ENCODE measurements around the gene BTRC.

The BTRC gene

GRCh38 chr10:101484175-101484745 is 130.3 kb downstream of the BTRC start:
- DNase-seq (ENCODE audit: low read depth): no peak

DNA sequence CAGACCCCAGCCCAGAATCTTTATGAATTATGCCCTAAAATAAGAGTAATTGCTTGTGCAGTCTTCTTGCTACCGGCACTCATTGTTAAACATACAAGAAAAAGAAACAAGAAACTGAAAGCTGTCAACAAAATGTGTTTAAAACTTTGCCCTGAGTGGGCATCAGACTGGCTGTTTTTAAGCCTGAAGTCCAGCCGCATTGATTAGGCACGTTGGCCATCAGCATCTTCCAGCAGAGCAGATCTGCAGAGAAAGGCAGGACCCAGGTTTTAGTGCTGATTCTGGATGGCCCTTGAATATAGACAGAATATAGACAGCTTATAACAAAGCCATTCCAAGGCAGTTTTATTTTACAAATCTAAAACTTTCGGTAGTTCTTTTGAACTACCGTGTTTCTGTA is 131.2 kb downstream of the BTRC start:
- DNase-seq (ENCODE audit: low read depth): no peak

DNA sequence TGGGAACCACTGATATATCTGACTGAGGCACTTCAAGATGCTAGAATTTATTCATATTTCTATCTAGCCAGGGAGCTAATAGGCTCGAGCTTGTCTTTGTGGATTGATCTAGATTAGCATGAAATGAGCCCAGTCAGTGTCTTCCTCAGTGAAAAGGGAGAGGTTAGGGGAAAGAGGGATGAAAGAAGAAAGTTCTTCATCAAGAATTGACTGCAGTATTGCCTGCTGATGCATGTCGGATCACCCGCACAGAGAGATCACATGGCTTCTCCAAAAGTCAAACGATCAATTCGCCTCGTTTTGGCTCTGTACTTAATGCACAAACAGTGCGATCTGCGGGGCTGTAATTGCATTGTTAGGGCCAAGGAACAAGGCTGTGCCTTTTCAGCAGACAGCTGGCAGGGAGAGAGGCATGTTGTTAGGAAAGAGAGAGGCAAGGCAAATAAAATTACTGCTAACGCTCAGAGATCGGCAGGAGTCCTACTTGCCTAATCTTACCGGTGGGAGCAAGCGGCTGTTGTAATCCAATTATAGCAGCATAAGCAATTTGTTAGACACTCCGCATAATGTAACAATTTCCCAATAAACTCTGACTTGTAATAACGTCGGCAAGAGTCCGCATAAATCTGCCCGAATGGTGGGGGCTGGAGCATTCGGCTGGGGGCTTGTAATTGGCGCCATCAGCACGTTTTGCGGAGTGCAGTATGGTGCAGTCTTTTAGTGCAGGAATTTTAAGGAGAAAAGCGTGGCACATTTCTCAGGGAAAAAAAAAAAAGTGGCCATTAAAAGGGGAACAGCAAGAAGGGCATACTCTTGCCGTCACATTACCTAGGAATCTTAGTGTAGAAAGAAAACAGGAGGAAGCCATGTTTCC is 132.0 kb downstream of the BTRC start:
- DNase-seq (ENCODE audit: low read depth): no peak

- DNase-seq (ENCODE audit: low read depth): no peak
These were observed 133.4 kb downstream of the BTRC start for GRCh38 chr10:101487399-101487798.

- DNase-seq (ENCODE audit: low read depth): no peak
These were observed 135.4 kb downstream of the BTRC start for GRCh38 chr10:101489355-101489754.

DNA sequence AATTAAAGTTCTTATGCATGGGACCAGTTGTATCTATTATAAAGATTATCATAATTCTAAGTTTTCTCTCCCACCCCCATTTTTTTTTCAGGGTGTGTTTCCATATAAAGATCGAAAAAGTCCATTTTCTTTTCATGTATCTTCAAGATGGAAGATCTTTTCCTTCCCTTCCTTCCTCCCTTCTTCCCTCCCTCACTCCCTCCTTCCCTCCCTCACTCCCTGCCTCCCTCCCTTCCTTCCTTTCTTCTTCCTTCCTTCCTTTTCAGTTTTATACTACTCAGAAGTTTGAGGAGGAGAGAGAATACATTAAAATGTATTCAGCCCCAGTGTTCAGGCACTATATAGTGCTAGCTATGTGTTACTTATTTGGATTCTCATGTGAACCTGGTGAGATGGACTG is 136.1 kb downstream of the BTRC start:
- DNase-seq (ENCODE audit: low read depth): no peak

- DNase-seq (ENCODE audit: low read depth): no peak
These were observed 138.2 kb downstream of the BTRC start for GRCh38 chr10:101492205-101492604.

- no peak for DNase-seq (ENCODE audit: low read depth)
These were observed 138.8 kb downstream of the BTRC start for GRCh38 chr10:101492814-101493213.

DNA sequence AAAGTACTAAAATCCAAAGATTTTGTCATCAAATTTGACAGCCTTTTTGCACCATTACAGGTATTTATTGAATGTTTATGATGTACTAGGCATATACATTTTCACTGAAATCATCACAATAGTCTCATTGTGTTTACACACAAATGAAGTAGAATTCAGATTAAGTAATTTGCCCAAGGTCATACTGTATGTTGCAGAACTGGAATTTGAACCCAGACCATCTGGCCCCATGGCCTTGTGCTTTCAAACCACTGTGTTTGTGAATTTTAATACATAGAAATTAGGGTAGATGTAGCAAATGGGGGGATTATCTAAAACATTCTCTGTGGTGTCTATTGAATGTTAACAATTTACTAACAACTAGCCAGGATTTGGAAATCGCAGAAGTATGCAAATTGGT is 139.3 kb downstream of the BTRC start:
- no peak for DNase-seq (ENCODE audit: low read depth)

DNA sequence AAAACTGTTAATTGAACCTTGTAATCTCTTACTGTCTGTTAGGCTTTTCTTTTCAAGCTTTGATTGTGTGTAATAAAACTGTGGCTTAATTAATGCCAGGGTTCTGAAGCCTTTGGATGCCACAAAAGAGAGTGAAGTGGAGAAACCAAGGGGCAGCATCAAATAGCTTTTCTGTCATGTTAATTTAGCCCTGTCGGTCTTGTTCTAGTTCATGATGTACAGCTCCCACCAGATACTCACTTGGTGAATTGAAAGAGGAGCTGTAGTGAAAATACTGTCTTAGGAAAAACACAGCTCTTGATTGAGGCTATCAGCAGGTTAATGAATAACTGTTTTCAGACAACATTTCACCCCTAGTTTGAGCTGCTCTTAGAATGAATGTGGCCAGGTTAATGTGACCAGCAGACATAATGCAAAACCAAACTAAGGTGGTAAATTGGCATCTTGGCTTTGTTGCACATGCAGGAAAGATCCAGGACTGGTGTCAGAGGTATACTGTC is 139.9 kb downstream of the BTRC start:
- DNase-seq (ENCODE audit: low read depth): no peak

DNA sequence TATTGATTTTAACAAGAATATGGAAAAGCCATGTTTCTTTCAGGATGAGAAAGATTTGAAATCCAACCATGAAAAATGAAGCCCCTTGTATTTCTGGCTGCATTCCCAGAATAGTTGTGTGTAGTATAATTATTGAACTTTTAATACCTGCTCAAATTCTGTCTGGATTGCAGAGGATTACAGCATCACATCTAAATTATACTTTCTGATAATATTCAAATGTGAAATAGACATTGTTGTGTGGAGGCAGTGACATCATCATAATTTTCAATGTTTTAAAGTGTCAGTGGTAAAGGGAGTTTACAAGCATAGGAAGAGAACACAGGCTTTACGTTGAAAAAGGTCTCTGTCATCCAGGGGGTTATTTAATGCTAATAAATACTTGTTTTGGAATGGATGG is 140.7 kb downstream of the BTRC start:
- no peak for DNase-seq (ENCODE audit: low read depth)

GRCh38 chr10:101495324-101495925 is 141.5 kb downstream of the BTRC start:
- no peak for DNase-seq (ENCODE audit: low read depth)

DNA sequence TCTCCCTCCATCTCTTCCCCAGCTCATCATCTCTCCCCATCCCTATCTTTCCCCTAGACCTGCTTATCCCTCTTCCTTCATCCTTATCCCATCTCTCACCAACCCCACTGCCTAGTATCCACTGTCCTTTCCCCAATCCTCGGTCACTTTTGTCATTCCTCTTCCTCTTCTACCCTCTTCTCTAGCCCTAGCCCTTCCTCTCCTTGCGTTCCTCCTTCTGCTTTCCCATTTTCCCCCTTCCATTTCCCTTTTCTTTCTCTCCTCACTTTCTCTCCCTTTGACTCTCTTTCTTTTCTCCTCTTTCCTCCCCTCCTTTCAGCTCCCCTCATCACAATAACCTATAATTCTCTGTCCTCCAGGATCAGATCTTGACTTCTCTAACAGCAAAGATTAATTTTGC is 150.5 kb downstream of the BTRC start:
- no peak for DNase-seq (ENCODE audit: low read depth)

DNA sequence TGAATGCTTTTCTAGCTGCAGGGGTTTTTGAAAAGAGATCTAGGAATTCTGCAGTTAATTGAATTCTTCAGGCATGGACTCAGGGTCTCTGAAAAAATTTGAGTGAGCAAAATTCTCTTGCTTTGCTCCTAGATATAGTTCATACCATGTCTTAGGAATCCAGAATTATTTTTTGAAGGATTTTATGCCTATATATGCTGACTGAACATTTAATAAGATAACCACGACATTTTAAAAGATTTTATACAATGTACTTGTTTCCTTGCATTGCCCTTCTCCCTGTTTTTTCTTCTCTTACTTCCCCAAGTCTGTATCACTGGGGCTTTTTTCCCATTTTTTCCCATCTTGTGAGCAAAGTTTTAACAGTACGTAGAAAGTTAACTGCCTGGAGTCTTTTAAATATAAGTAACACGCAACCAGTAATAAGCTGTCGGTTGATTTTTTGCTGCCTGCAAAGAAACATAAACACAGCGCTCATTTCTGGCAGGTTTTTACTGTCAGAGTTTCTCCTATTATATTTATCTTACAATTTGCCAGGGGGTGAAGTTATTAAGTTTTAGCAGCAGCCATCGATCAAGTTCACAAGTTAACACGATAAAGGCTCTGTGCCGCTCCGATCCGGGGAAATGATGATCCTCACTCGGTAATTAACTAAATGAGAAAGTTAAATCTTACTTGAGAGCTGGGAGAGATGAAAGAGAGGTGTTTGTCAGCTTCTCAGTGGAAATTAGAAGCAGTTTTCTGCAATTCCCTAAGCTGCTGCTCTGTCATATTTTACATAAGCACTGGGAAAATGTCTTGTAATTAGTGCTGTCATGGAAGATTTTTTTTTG is 153.1 kb downstream of the BTRC start:
- no peak for DNase-seq (ENCODE audit: low read depth)

GRCh38 chr10:101507828-101508227 is 153.9 kb downstream of the BTRC start:
- DNase-seq (ENCODE audit: low read depth): no peak

GRCh38 chr10:101511938-101512337 is 158.0 kb downstream of the BTRC start:
- no peak for DNase-seq (ENCODE audit: low read depth)

- no peak for DNase-seq (ENCODE audit: low read depth)
These were observed 158.8 kb downstream of the BTRC start for GRCh38 chr10:101512738-101513137.

GRCh38 chr10:101513733-101514132 is 159.8 kb downstream of the BTRC start:
- DNase-seq (ENCODE audit: low read depth): no peak

DNA sequence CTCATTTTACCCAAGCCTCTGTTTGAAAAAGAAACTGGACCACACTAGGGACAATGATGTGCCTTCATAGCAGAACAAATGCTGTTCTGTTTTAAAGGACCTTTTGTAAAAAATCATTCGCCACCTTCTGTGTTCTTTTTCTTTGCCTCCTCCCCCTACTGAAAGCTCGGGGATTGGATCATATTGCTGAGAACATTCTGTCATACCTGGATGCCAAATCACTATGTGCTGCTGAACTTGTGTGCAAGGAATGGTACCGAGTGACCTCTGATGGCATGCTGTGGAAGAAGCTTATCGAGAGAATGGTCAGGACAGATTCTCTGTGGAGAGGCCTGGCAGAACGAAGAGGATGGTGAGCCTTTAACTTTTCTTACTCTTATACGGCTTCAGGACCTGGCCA is 171.9 kb downstream of the BTRC start:
- no peak for DNase-seq (ENCODE audit: low read depth)

DNA sequence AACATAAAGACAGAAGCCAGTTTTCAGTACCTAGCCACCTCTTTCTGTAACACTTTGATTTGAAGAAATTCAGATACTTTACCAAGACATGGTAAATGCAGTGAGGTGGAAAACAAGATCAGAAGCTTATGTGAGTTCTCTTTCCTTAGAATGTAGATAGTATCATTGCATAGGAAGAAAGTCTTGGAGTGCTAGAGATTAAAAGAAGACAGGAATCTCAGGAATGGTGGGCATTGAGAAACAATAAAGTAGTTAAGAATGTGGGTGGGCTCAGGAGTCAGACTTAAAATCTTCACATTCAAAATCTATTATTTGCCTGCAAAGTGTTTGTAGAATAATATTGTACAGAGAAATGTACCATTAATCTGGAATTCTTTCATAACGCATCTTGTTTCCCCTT is 175.2 kb downstream of the BTRC start:
- DNase-seq (ENCODE audit: low read depth): no peak

DNA sequence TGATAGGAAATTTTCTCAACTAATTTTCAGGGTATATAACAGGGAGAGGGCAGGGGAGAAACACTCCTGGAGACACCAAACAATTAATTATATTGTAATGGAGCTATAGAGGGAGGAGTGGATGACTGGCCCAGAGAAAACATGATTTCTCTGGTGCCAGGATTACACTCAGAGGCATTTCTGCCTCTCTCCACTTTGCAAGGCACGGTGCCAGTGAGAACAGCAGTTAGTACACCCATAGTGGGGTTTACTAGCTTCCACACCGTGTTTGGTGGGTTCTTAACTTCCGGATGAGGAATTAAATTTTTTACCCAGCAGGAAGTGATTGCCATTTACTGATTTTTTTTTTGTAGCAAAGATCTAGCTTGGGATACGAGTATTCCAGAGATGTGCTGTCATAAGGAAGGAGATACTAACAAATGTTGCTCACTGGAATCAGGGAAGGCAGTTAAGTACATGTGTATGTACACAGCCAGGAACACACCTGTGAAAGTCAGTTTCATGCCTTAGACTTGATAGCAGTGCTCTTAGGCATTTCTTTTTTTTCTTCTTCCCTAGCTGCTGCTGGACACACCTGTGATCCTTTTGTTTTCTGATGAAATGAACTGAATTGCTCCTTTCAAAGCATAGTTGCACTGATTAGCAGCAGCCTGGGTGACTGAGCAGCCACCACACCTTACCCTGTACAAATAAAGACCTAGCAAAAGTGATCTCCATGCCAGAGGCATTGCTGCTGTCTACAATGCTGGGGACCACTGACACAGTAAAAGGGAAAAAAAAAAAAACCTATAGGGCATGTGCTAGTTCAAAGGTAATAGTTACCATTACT is 176.0 kb downstream of the BTRC start:
- no peak for DNase-seq (ENCODE audit: low read depth)
